ENCODE measurements around the gene GAA. TPM values are rescaled to one million over a fixed set of nuclear protein-coding genes. Genes with fewer than 3 reads are reported as not detected.

Gene GAA
- total RNA-seq = 10 to 100 TPM; 40.6 to 80.3 (median 56.5) TPM

GRCh38 chr17:80101011-80101945 lies at the start of gene GAA:
TSS of gene GAA (plus strand) at chr17:80101581. CDS start at chr17:80104587, 3,006 bp downstream.
- peak within 1 kb of the TSS; percentile 81 to 88 (median 84) for H3K4me3 ChIP-seq
- peaks cover 10% of the 10 kb centered on the region in 2 donors for H3K4me1 ChIP-seq
- no peaks in the 10 kb centered on the region for H3K27me3 ChIP-seq
- no peaks in the 10 kb centered on the region for H3K36me3 ChIP-seq
- no peaks in the 10 kb centered on the region for H3K9me3 ChIP-seq
- H3K27ac ChIP-seq = peak within 1 kb of the TSS; percentile 83 to 96
- TF ChIP-seq POLR2AphosphoS5 (IDR thresholded peaks at IDR 0.05) = peak in 1 of 3 donors; percentile 72
- TF ChIP-seq CTCF (IDR thresholded peaks at IDR 0.05) = peak in 2 of 3 donors; percentile 50 to 95
- no peak for TF ChIP-seq POLR2A (IDR thresholded peaks at IDR 0.05)
- peak; percentile 70 to 78 for DNase-seq (ENCODE audit: low spot score in 2 of 2)
- intact Hi-C loops (cut with DNase I; ENCODE audit: low total_unique reads) = no loop called here

GRCh38 chr17:80051681-80052080 lies 49.7 kb upstream of the GAA start:
- Histone ChIP-seq H3K27ac (no peak overlapping the region), H3K27me3 (no peaks in the 10 kb centered on the region), H3K4me1 (no peaks in the 10 kb centered on the region), H3K4me3 (no peak overlapping the region), H3K9me3 (no peaks in the 10 kb centered on the region), H3K36me3 (no peaks in the 10 kb centered on the region)
- intact Hi-C loops (cut with DNase I; ENCODE audit: low total_unique reads) = no loop called here
- TF ChIP-seq POLR2AphosphoS5 (IDR thresholded peaks at IDR 0.05) (no peak), POLR2A (IDR thresholded peaks at IDR 0.05) (no peak), CTCF (IDR thresholded peaks at IDR 0.05) (no peak)
- no peak for DNase-seq (ENCODE audit: low spot score in 2 of 2)

GRCh38 chr17:80053102-80053501 lies 48.3 kb upstream of the GAA start:
- no peaks in the 10 kb centered on the region for H3K4me1 ChIP-seq
- no peaks in the 10 kb centered on the region for H3K9me3 ChIP-seq
- TF ChIP-seq POLR2A (IDR thresholded peaks at IDR 0.05) = no peak
- no peak for TF ChIP-seq POLR2AphosphoS5 (IDR thresholded peaks at IDR 0.05)
- TF ChIP-seq CTCF (IDR thresholded peaks at IDR 0.05) = no peak
- H3K27me3 ChIP-seq = no peaks in the 10 kb centered on the region
- DNase-seq (ENCODE audit: low spot score in 2 of 2) = no peak
- H3K36me3 ChIP-seq = no peaks in the 10 kb centered on the region
- no peak overlapping the region for H3K4me3 ChIP-seq
- intact Hi-C loops (cut with DNase I; ENCODE audit: low total_unique reads) = no loop called here
- H3K27ac ChIP-seq = no peak overlapping the region

- no peaks in the 10 kb centered on the region for H3K27me3 ChIP-seq
- H3K9me3 ChIP-seq = no peaks in the 10 kb centered on the region
- intact Hi-C loops (cut with DNase I; ENCODE audit: low total_unique reads) = no loop called here
- no peak for DNase-seq (ENCODE audit: low spot score in 2 of 2)
- H3K27ac ChIP-seq = no peak overlapping the region
- H3K4me1 ChIP-seq = no peaks in the 10 kb centered on the region
- no peaks in the 10 kb centered on the region for H3K36me3 ChIP-seq
- H3K4me3 ChIP-seq = no peak overlapping the region
- TF ChIP-seq CTCF (IDR thresholded peaks at IDR 0.05) = no peak
- TF ChIP-seq POLR2A (IDR thresholded peaks at IDR 0.05) = no peak
- TF ChIP-seq POLR2AphosphoS5 (IDR thresholded peaks at IDR 0.05) = no peak
Measured at GRCh38 chr17:80055597-80055996, 45.8 kb upstream of the GAA start.

GRCh38 chr17:80058311-80058955 lies 42.9 kb upstream of the GAA start:
- H3K4me3 ChIP-seq = no peak overlapping the region
- no peaks in the 10 kb centered on the region for H3K9me3 ChIP-seq
- H3K27me3 ChIP-seq = no peaks in the 10 kb centered on the region
- intact Hi-C loops (cut with DNase I; ENCODE audit: low total_unique reads) = no loop called here
- H3K27ac ChIP-seq = no peak overlapping the region
- TF ChIP-seq POLR2AphosphoS5 (IDR thresholded peaks at IDR 0.05) (no peak), POLR2A (IDR thresholded peaks at IDR 0.05) (no peak)
- H3K36me3 ChIP-seq = no peaks in the 10 kb centered on the region
- no peak for DNase-seq (ENCODE audit: low spot score in 2 of 2)
- H3K4me1 ChIP-seq = no peaks in the 10 kb centered on the region

All from breast epithelium (tissue), 4 donors.